Fibroblast of gingiva (primary cell): ENCODE results near the gene TMA7.
A peak's percentile ranks its signal among the peaks of the same experiment; 100 is the strongest.
"Not testable (repeated sequence)": the region's sequence is repeated elsewhere in the genome, so short reads cannot be mapped to it uniquely, and the experiment has no call there.

Source experiments
- DNase-seq: peaks from one replicate; pipeline ENCODE4 v3.0.0-alpha.2; 2011; ENCODE audit warnings: low read depth

Gene TMA7

GRCh38 chr3:48468329-48468731 lies 28.3 kb downstream of the TMA7 start:
- no peak for DNase-seq

- no peak for DNase-seq
Measured at GRCh38 chr3:48469046-48469915, 29.2 kb downstream of the TMA7 start.

GRCh38 chr3:48470286-48470685 lies 30.2 kb downstream of the TMA7 start:
- no peak for DNase-seq

- DNase-seq, result no peak
Measured at GRCh38 chr3:48472673-48472922, 32.5 kb downstream of the TMA7 start.

- DNase-seq, result peak; percentile 88
Measured at GRCh38 chr3:48472923-48473616, 33.0 kb downstream of the TMA7 start.

GRCh38 chr3:48473617-48473952 lies 33.5 kb downstream of the TMA7 start:
- DNase-seq, result no peak

- DNase-seq, result not testable (repeated sequence)
Measured at GRCh38 chr3:48474031-48474430, 34.0 kb downstream of the TMA7 start.

GRCh38 chr3:48474619-48475018 lies 34.6 kb downstream of the TMA7 start:
- no peak for DNase-seq

- DNase-seq, result no peak
Measured at GRCh38 chr3:48475188-48475587, 35.1 kb downstream of the TMA7 start.

- DNase-seq, result no peak
Measured at GRCh38 chr3:48476426-48477053, 36.5 kb downstream of the TMA7 start.

GRCh38 chr3:48477959-48478520 lies 38.0 kb downstream of the TMA7 start:
- no peak for DNase-seq

- no peak for DNase-seq
Measured at GRCh38 chr3:48478626-48479555, 38.8 kb downstream of the TMA7 start.

GRCh38 chr3:48480891-48481290 lies 40.8 kb downstream of the TMA7 start:
- not testable (repeated sequence) for DNase-seq

- not testable (repeated sequence) for DNase-seq
Measured at GRCh38 chr3:48482822-48483221, 42.8 kb downstream of the TMA7 start.

- no peak for DNase-seq
Measured at GRCh38 chr3:48486952-48487351, 46.9 kb downstream of the TMA7 start.

GRCh38 chr3:48492461-48493202 lies 52.6 kb downstream of the TMA7 start:
- DNase-seq, result no peak

GRCh38 chr3:48493203-48493501 lies 53.1 kb downstream of the TMA7 start:
- DNase-seq, result no peak
